K562 (cell line): ENCODE results near the gene EPN2.

ENCODE experiments used
- ARID2 ChIP-seq: fragments of 450-650 bp; IDR thresholded peaks from 2 replicates; pipeline ENCODE4 v1.6.1; 2017; ENCODE audit warnings: antibody characterized with exemption, mild to moderate bottlenecking
- CBFA2T2 ChIP-seq: fragments of 450-650 bp; conservative IDR thresholded peaks from 2 replicates; pipeline ENCODE4 v1.6.1; 2017; ENCODE audit warnings: mild to moderate bottlenecking
- FOXA1 ChIP-seq: fragments of 450-650 bp; IDR thresholded peaks from 2 replicates; pipeline ENCODE4 v1.6.1; 2016; ENCODE audit warnings: mild to moderate bottlenecking, borderline replicate concordance
- FOXK2 ChIP-seq, 2 experiments: fragments of 450-650 bp; IDR thresholded peaks in 1 of 2; conservative IDR thresholded peaks in 1 of 2; 2 replicates each; pipeline ENCODE4 v1.6.1; 2016; ENCODE audit warnings: low read depth in 2 of 2, mild to moderate bottlenecking in 1 of 2
- MAZ ChIP-seq, 2 experiments: fragments of 450-650 bp in 1 of 2; sonication (generic) in 1 of 2; formaldehyde crosslinking; IDR thresholded peaks in 1 of 2; conservative IDR thresholded peaks in 1 of 2; 2 replicates each; pipeline versions ENCODE4 v1.4.0 to v1.5.0; 2020; ENCODE audit warnings: mild to moderate bottlenecking in 1 of 2, missing genetic modification reagents in 1 of 2
- MXI1 ChIP-seq: IDR thresholded peaks from 2 replicates; pipeline ENCODE4 v1.6.1; 2011; ENCODE audit warnings: low read depth, mild to moderate bottlenecking, improper control_type of control experiment, low read length
- PTBP1 ChIP-seq: fragments of 200-400 bp; formaldehyde crosslinking; IDR thresholded peaks from 2 replicates; pipeline ENCODE4 v1.6.1; 2017; ENCODE audit warnings: low read depth, low read length
- SMC3 ChIP-seq: conservative IDR thresholded peaks from 2 replicates; pipeline ENCODE4 v1.6.1; 2011; ENCODE audit warnings: low read depth, low read length, improper control_type of control experiment; ENCODE audit not compliant: insufficient read depth
- TARDBP ChIP-seq: fragments of 450-650 bp; IDR thresholded peaks from 2 replicates; pipeline ENCODE4 v1.6.1; 2016
- ZNF253 ChIP-seq: fragments of 250-450 bp; sonication (Bioruptor Pico); conservative IDR thresholded peaks from 2 replicates; pipeline ENCODE4 v1.6.1; 2021; ENCODE audit warnings: mild to moderate bottlenecking
- ZNF76 ChIP-seq: fragments of 250-450 bp; sonication (Bioruptor Pico); IDR thresholded peaks from 2 replicates; pipeline ENCODE4 v1.4.0; 2020; ENCODE audit warnings: mild to moderate bottlenecking, moderate library complexity, borderline replicate concordance
- TF ChIP-seq, protein P1 (sequence below): fragments of 450-650 bp; conservative IDR thresholded peaks from 2 replicates; pipeline ENCODE4 v1.6.1; 2016; ENCODE audit warnings: missing genetic modification characterization, low read depth, mild to moderate bottlenecking, missing compliant biosample characterization, moderate library complexity
- TF ChIP-seq, protein P2 (sequence below): fragments of 450-650 bp; IDR thresholded peaks from 2 replicates; pipeline ENCODE4 v1.6.1; 2017; ENCODE audit warnings: mild to moderate bottlenecking, moderate library complexity

DNA sequence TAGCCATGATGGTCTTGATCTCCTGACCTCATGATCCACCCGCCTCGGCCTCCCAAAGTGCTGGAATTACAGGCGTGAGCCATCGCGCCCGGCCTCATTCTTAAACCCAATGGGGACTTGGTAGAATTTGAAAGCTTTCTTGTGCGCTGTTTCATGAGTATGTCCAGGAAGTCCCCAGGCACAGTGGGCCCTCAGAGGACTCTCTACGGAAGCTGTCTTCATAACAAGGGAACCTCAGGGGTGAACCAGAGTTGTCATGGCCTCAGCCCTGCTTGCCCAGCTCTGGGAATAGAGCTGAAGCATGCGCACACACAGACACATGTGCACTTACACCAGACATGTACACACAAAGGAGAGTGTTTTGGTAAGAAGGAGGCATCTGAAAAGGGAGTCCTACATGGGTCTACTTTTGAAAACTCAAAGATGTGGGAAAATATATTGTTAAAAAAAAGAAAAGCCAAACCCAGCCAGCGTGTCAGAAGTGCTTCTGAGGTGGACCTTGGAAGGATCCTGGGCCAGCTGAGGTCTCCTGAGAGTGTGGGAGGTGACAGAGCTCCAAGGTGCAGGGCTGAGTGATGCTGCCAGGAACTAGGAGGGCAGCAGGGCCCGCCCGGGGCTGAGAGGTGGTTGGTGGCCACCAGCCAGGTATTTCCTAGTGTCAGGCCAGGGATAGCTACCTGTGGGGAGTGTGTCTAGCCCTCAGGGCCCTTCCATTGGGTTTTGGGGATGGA, 54.6 kb downstream of the EPN2 start:
- TF ChIP-seq MXI1 (no peak), TARDBP (no peak), ARID2 (no peak), SMC3 (no peak), FOXK2 (conservative IDR thresholded peaks at IDR 0.05 in 1 of 2, IDR thresholded peaks at IDR 0.05 in 1 of 2; ENCODE audit: low read depth in 2 of 2) (no peak), PTBP1 (no peak), MAZ (CRISPR knock-in tag; conservative IDR thresholded peaks at IDR 0.05 in 1 of 2, IDR thresholded peaks at IDR 0.05 in 1 of 2) (no peak), CBFA2T2 (no peak), ZNF76 (CRISPR knock-in tag) (no peak), FOXA1 (no peak), ZNF253 (CRISPR knock-in tag) (no peak)
- TF ChIP-seq, protein P1, sequence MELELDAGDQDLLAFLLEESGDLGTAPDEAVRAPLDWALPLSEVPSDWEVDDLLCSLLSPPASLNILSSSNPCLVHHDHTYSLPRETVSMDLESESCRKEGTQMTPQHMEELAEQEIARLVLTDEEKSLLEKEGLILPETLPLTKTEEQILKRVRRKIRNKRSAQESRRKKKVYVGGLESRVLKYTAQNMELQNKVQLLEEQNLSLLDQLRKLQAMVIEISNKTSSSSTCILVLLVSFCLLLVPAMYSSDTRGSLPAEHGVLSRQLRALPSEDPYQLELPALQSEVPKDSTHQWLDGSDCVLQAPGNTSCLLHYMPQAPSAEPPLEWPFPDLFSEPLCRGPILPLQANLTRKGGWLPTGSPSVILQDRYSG (tag): no peak
- TF ChIP-seq, protein P2, sequence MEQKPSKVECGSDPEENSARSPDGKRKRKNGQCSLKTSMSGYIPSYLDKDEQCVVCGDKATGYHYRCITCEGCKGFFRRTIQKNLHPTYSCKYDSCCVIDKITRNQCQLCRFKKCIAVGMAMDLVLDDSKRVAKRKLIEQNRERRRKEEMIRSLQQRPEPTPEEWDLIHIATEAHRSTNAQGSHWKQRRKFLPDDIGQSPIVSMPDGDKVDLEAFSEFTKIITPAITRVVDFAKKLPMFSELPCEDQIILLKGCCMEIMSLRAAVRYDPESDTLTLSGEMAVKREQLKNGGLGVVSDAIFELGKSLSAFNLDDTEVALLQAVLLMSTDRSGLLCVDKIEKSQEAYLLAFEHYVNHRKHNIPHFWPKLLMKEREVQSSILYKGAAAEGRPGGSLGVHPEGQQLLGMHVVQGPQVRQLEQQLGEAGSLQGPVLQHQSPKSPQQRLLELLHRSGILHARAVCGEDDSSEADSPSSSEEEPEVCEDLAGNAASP: no peak
